Naive B cell (primary cell): ENCODE measurements around the gene ASPM. TPM values are rescaled to one million over a fixed set of nuclear protein-coding genes. Genes with fewer than 3 reads are reported as not detected.

Experiments used
- ATAC-seq, 2 donors: fragments of 150-1000 bp; cut with Tn5 transposase; 2 replicates each; pipeline ENCODE4 v1.10.0; 2021; ENCODE audit warnings: low read depth in 2 of 2, mild to moderate bottlenecking in 2 of 2, moderate library complexity in 2 of 2
- DNase-seq: peaks from one replicate; pipeline ENCODE4 v3.0.0; 2022
- H3K27ac Mint-ChIP-seq, 6 donors: one replicate each; pipeline ENCODE4 v1.8.0; 2020 to 2022; ENCODE audit warnings: mild to moderate bottlenecking in 6 of 6, mixed read lengths in 6 of 6, moderate library complexity in 5 of 6, inconsistent platforms in 2 of 6
- H3K27me3 Mint-ChIP-seq, 3 donors: one replicate each; pipeline ENCODE4 v1.8.0; 2021 to 2022; ENCODE audit warnings: mixed read lengths in 3 of 3, mild to moderate bottlenecking in 1 of 3
- H3K36me3 Mint-ChIP-seq, 2 donors: one replicate each; pipeline ENCODE4 v1.8.0; 2020 to 2022; ENCODE audit warnings: mixed read lengths in 2 of 2, inconsistent platforms in 1 of 2, mild to moderate bottlenecking in 1 of 2
- H3K4me1 Mint-ChIP-seq, 3 donors: one replicate each; pipeline ENCODE4 v1.8.0; 2020 to 2022; ENCODE audit warnings: mixed read lengths in 3 of 3, inconsistent platforms in 1 of 3, mild to moderate bottlenecking in 1 of 3, moderate library complexity in 1 of 3
- H3K4me3 Mint-ChIP-seq, 8 donors: one replicate each; pipeline ENCODE4 v1.8.0; 2020 to 2022; ENCODE audit warnings: mild to moderate bottlenecking in 8 of 8, mixed read lengths in 8 of 8, moderate library complexity in 8 of 8, inconsistent platforms in 2 of 8
- H3K9me3 Mint-ChIP-seq, 7 donors: one replicate each; pipeline ENCODE4 v1.8.0; 2020 to 2022; ENCODE audit warnings: mixed read lengths in 7 of 7, mild to moderate bottlenecking in 5 of 7, inconsistent platforms in 2 of 7, moderate library complexity in 1 of 7
- polyA plus RNA-seq, 6 donors: library from polyadenylated mRNA; unstranded; fragments of 300-500 nt; fragmentation: Illumina TruSeq; gene quantifications; one replicate each; pipeline ENCODE4 v1.2.3, GENCODE V29; 2021; ENCODE audit warnings: low read depth in 6 of 6

Gene ASPM
- polyA plus RNA-seq, 6 donors from 2014 or later = not detected

DNA sequence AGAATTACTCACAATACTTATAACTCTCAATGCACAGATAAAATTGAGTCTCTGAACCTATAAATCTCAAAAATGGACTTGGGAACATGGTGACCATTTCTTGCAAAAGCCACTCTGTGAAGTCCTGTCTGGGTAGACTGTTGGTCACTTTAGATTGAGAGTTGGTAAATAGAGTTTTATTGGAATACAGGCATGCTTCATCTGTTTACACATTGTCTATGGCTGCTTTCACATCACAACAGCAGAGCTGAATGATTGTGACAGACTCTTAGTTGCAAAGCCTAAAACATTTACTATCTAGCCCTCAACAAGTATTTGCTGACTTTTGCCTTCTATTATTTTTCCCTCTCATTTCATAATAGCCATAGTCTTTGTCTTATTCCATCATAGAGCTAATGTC lies 24.1 kb upstream of the ASPM start:
- H3K4me1 Mint-ChIP-seq = no peaks in the 10 kb centered on the region
- no peak overlapping the region for H3K27ac Mint-ChIP-seq
- ATAC-seq (no peak), DNase-seq (no peak)
- no peaks in the 10 kb centered on the region for H3K9me3 Mint-ChIP-seq
- peaks cover 8 to 17% of the 10 kb centered on the region in 2 donors for H3K36me3 Mint-ChIP-seq
- H3K27me3 Mint-ChIP-seq = no peaks in the 10 kb centered on the region
- no peak overlapping the region for H3K4me3 Mint-ChIP-seq

- DNase-seq (no peak), ATAC-seq (no peak)
- Mint-ChIP-seq H3K4me1 (no peaks in the 10 kb centered on the region), H3K9me3 (no peaks in the 10 kb centered on the region), H3K27me3 (no peaks in the 10 kb centered on the region), H3K4me3 (no peak overlapping the region), H3K36me3 (peaks cover 15 to 17% of the 10 kb centered on the region in 2 donors), H3K27ac (peak overlapping the region in 1 of 6 donors; percentile 2)
Observed at GRCh38 chr1:197159461-197159860, 13.0 kb upstream of the ASPM start.

GRCh38 chr1:197156692-197157091 lies 10.2 kb upstream of the ASPM start:
- H3K4me3 Mint-ChIP-seq = no peak overlapping the region
- H3K4me1 Mint-ChIP-seq = no peaks in the 10 kb centered on the region
- no peak for ATAC-seq
- H3K36me3 Mint-ChIP-seq = peaks cover 8 to 9% of the 10 kb centered on the region in 2 donors
- no peak overlapping the region for H3K27ac Mint-ChIP-seq
- H3K27me3 Mint-ChIP-seq = no peaks in the 10 kb centered on the region
- no peaks in the 10 kb centered on the region for H3K9me3 Mint-ChIP-seq
- no peak for DNase-seq

- Mint-ChIP-seq H3K27ac (no peak overlapping the region), H3K36me3 (no peaks in the 10 kb centered on the region), H3K4me3 (no peak overlapping the region), H3K4me1 (no peaks in the 10 kb centered on the region), H3K27me3 (no peaks in the 10 kb centered on the region), H3K9me3 (no peaks in the 10 kb centered on the region)
- ATAC-seq = no peak
- DNase-seq = no peak
Observed at GRCh38 chr1:197152662-197153061, 6.2 kb upstream of the ASPM start.

- Mint-ChIP-seq H3K36me3 (no peaks in the 10 kb centered on the region), H3K9me3 (no peaks in the 10 kb centered on the region), H3K27ac (peak overlapping the region in 1 of 6 donors; percentile 3), H3K4me3 (peak overlapping the region in 1 of 8 donors; percentile 45), H3K4me1 (peaks cover 6 to 7% (median 6%) of the 10 kb centered on the region in 3 donors), H3K27me3 (no peaks in the 10 kb centered on the region)
- ATAC-seq = no peak
- DNase-seq = no peak
Observed at GRCh38 chr1:197151185-197151584, 4.7 kb upstream of the ASPM start.

GRCh38 chr1:197150336-197151005 lies 4.0 kb upstream of the ASPM start:
- Mint-ChIP-seq H3K4me1 (peaks cover 6 to 9% (median 7%) of the 10 kb centered on the region in 3 donors), H3K27ac (no peak overlapping the region), H3K9me3 (no peaks in the 10 kb centered on the region), H3K36me3 (no peaks in the 10 kb centered on the region), H3K27me3 (no peaks in the 10 kb centered on the region), H3K4me3 (no peak overlapping the region)
- ATAC-seq = no peak
- no peak for DNase-seq

- Mint-ChIP-seq H3K27me3 (no peaks in the 10 kb centered on the region), H3K36me3 (no peaks in the 10 kb centered on the region), H3K4me3 (peak overlapping the region in 1 of 8 donors; percentile 48), H3K9me3 (no peaks in the 10 kb centered on the region), H3K4me1 (peaks cover 6 to 9% (median 7%) of the 10 kb centered on the region in 3 donors), H3K27ac (no peak overlapping the region)
- ATAC-seq (no peak), DNase-seq (no peak)
Observed at GRCh38 chr1:197149340-197149739, 2.9 kb upstream of the ASPM start.

- Mint-ChIP-seq H3K4me1 (peaks cover 6 to 9% (median 7%) of the 10 kb centered on the region in 3 donors), H3K27ac (no peak overlapping the region)
- DNase-seq = no peak
Observed at GRCh38 chr1:197145446-197146024, 934 bp downstream of the ASPM start.

GRCh38 chr1:197144570-197145325 lies 1.7 kb downstream of the ASPM start:
- Mint-ChIP-seq H3K4me1 (peaks cover 7 to 9% (median 8%) of the 10 kb centered on the region in 3 donors), H3K27me3 (no peaks in the 10 kb centered on the region), H3K9me3 (no peaks in the 10 kb centered on the region), H3K27ac (no peak overlapping the region), H3K4me3 (peak overlapping the region in 5 of 8 donors; percentile 14 to 89 (median 26)), H3K36me3 (no peaks in the 10 kb centered on the region)
- no peak for DNase-seq
- no peak for ATAC-seq

More at GRCh38 chr1:197145446-197146024, 934 bp downstream of the ASPM start:
- Mint-ChIP-seq H3K4me3 (peak overlapping the region; percentile 88 to 98 (median 92)), H3K9me3 (no peaks in the 10 kb centered on the region), H3K36me3 (no peaks in the 10 kb centered on the region), H3K27me3 (no peaks in the 10 kb centered on the region)
- ATAC-seq = no peak

GRCh38 chr1:197143276-197143675 lies 3.2 kb downstream of the ASPM start:
- Mint-ChIP-seq H3K36me3 (no peaks in the 10 kb centered on the region), H3K4me1 (peaks cover 7 to 9% (median 8%) of the 10 kb centered on the region in 3 donors), H3K4me3 (no peak overlapping the region), H3K27me3 (no peaks in the 10 kb centered on the region), H3K27ac (no peak overlapping the region), H3K9me3 (no peaks in the 10 kb centered on the region)
- DNase-seq (no peak), ATAC-seq (no peak)

DNA sequence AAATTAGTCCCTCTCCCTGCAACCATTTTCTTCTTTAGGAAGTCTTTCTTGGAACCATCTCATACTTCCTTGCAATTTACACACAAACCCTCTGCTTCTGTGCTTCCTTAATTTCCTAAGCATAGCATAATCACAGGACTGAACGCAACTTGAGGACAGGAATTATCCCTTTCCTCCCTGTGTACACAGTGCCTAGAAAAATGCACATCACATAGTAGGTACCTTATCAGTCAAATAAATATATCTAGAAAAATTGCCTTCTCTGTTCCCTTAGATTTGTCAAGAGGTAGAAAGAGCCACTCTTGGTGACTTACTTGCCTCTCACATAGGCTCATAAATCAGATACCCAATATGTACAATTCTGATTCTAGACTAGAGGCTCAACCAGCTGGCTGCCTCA lies 4.9 kb downstream of the ASPM start:
- no peaks in the 10 kb centered on the region for H3K27me3 Mint-ChIP-seq
- H3K4me3 Mint-ChIP-seq = no peak overlapping the region
- no peaks in the 10 kb centered on the region for H3K9me3 Mint-ChIP-seq
- ATAC-seq (no peak), DNase-seq (no peak)
- no peaks in the 10 kb centered on the region for H3K36me3 Mint-ChIP-seq
- no peak overlapping the region for H3K27ac Mint-ChIP-seq
- H3K4me1 Mint-ChIP-seq = peaks cover 4 to 6% (median 6%) of the 10 kb centered on the region in 3 donors

DNA sequence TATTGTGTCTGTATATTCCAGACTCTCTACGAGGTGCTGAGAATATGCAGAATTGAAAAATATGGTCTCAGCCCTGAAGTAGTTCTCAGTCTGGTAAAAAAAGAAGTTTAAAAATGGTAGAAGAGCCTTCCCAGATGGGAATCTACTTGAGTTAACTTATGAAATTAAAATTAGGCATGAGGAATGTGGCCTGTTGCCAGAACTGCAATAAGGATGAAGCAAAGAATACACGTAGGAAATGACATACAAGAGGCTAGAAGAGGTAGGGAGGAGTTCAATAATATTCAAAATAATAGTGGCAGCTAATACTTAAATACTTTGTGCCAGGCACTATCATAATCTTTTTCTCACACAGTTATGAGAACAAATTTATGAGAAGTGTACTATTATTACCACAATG lies 6.3 kb downstream of the ASPM start:
- Mint-ChIP-seq H3K36me3 (no peaks in the 10 kb centered on the region), H3K4me1 (peaks cover 0 to 2% (median 0%) of the 10 kb centered on the region in 3 donors), H3K27ac (no peak overlapping the region), H3K4me3 (no peak overlapping the region), H3K27me3 (no peaks in the 10 kb centered on the region), H3K9me3 (no peaks in the 10 kb centered on the region)
- ATAC-seq (no peak), DNase-seq (no peak)

- no peaks in the 10 kb centered on the region for H3K27me3 Mint-ChIP-seq
- no peaks in the 10 kb centered on the region for H3K9me3 Mint-ChIP-seq
- ATAC-seq = no peak
- no peak overlapping the region for H3K27ac Mint-ChIP-seq
- peaks cover 0 to 2% (median 0%) of the 10 kb centered on the region in 3 donors for H3K4me1 Mint-ChIP-seq
- no peak overlapping the region for H3K4me3 Mint-ChIP-seq
- no peaks in the 10 kb centered on the region for H3K36me3 Mint-ChIP-seq
- no peak for DNase-seq
Observed at GRCh38 chr1:197139169-197139568, 7.3 kb downstream of the ASPM start.

GRCh38 chr1:197137322-197137721 lies 9.1 kb downstream of the ASPM start:
- no peak for ATAC-seq
- Mint-ChIP-seq H3K36me3 (no peaks in the 10 kb centered on the region), H3K4me1 (peaks cover 0 to 2% (median 0%) of the 10 kb centered on the region in 3 donors), H3K4me3 (no peak overlapping the region), H3K9me3 (no peaks in the 10 kb centered on the region), H3K27ac (no peak overlapping the region), H3K27me3 (no peaks in the 10 kb centered on the region)
- no peak for DNase-seq
